H1 (cell line): ENCODE data around the gene PPP4R4. TPM values are rescaled to one million over a fixed set of nuclear protein-coding genes. Genes with fewer than 3 reads are reported as not detected.

Experiments used
- CTCF ChIA-PET: fragments of 300-600 bp; sonication (Branson Sonifier 250); formaldehyde crosslinking; loops from one replicate; lab custom pipeline; 2021; ENCODE audit not compliant: partially characterized antibody; lab: Charles Lee
- POLR2A ChIA-PET: fragments of 300-600 bp; sonication (Branson Sonifier 250); formaldehyde crosslinking; loops from one replicate; lab custom pipeline; 2021; ENCODE audit warnings: inconsistent platforms; ENCODE audit not compliant: partially characterized antibody; lab: Charles Lee
- DNase-seq, 2 experiments: peaks; one replicate each; pipeline versions ENCODE4 v3.0.0 to v3.0.0-alpha.2; 2010 to 2022; ENCODE audit warnings: low spot score in 2 of 2, low read depth in 1 of 2, mixed read lengths in 1 of 2
- FAIRE-seq: peaks from 2 replicates; lab custom pipeline; 2011; peaks lifted over from hg19 to GRCh38; lab: Jason Lieb, UNC
- H2AFZ ChIP-seq: 2 replicates; pipeline ENCODE4 v1.8.1; 2012; ENCODE audit warnings: low read length, inconsistent platforms
- H2AK5ac ChIP-seq: 2 replicates; pipeline ENCODE4 v1.6.1; 2013; ENCODE audit warnings: low read depth, low read length
- H2BK120ac ChIP-seq: replicated peaks from 2 replicates; pipeline ENCODE3; 2013; ENCODE audit warnings: low read depth, low read length, inconsistent platforms
- H2BK12ac ChIP-seq: 2 replicates; pipeline ENCODE4 v1.6.1; 2013; ENCODE audit warnings: low read depth, low read length
- H2BK15ac ChIP-seq: 2 replicates; pipeline ENCODE4 v1.6.1; 2013; ENCODE audit warnings: low read length
- H2BK20ac ChIP-seq: 2 replicates; pipeline ENCODE4 v1.6.1; 2013; ENCODE audit warnings: low read length
- H2BK5ac ChIP-seq: 2 replicates; pipeline ENCODE4 v1.6.1; 2013; ENCODE audit warnings: low read depth, low read length
- H3K14ac ChIP-seq: 2 replicates; pipeline ENCODE4 v1.6.1; 2013; ENCODE audit warnings: inconsistent platforms; ENCODE audit not compliant: insufficient read length
- H3K18ac ChIP-seq: 2 replicates; pipeline ENCODE4 v1.6.1; 2013; ENCODE audit warnings: low read length; ENCODE audit errors: extremely low read depth
- H3K23ac ChIP-seq: 2 replicates; pipeline ENCODE4 v1.6.1; 2013; ENCODE audit warnings: inconsistent platforms; ENCODE audit not compliant: insufficient read length
- H3K23me2 ChIP-seq: 2 replicates; pipeline ENCODE4 v1.6.1; 2013; ENCODE audit warnings: low read depth, low read length
- H3K27ac ChIP-seq: 2 replicates; pipeline ENCODE4 v1.6.1; 2011; ENCODE audit warnings: low read depth, low read length, inconsistent platforms
- H3K27me3 ChIP-seq, 4 experiments: replicated peaks in 1 of 4; 1 replicate in 1 of 4; 2 replicates in 3 of 4; pipeline versions ENCODE4 v1.6.1 to v1.8.1; 2011 to 2013; ENCODE audit warnings: low read length in 3 of 4, mild to moderate bottlenecking in 3 of 4, inconsistent platforms in 2 of 4, mixed read lengths in 2 of 4, moderate library complexity in 1 of 4; ENCODE audit not compliant: control insufficient read depth in 3 of 4, insufficient read depth in 3 of 4; ENCODE audit errors: extremely low read depth in 1 of 4
- H3K36me3 ChIP-seq, 4 experiments: 2 replicates each; pipeline versions ENCODE4 v1.6.1 to v1.8.1; 2011 to 2013; ENCODE audit warnings: mild to moderate bottlenecking in 4 of 4, low read length in 3 of 4, moderate library complexity in 2 of 4, control low read depth in 1 of 4, inconsistent platforms in 1 of 4; ENCODE audit not compliant: insufficient read depth in 4 of 4, control insufficient read depth in 2 of 4
- H3K4ac ChIP-seq: replicated peaks from 2 replicates; pipeline ENCODE3; 2013; ENCODE audit warnings: low read length, low read depth, mixed read lengths, inconsistent platforms; ENCODE audit not compliant: insufficient read length
- H3K4me1 ChIP-seq, 4 experiments: replicated peaks in 1 of 4; 1 replicate in 1 of 4; 2 replicates in 3 of 4; pipeline versions ENCODE4 v1.6.1 to v1.8.1; 2011 to 2013; ENCODE audit warnings: low read length in 3 of 4, inconsistent platforms in 2 of 4, mixed read lengths in 1 of 4; ENCODE audit not compliant: insufficient read depth in 4 of 4, control insufficient read depth in 3 of 4
- H3K4me2 ChIP-seq, 2 experiments: 2 replicates each; pipeline versions ENCODE4 v1.6.1 to v1.8.1; 2011 to 2013; ENCODE audit warnings: low read depth in 2 of 2, low read length in 2 of 2, control low read depth in 1 of 2, inconsistent platforms in 1 of 2, mild to moderate bottlenecking in 1 of 2; ENCODE audit not compliant: insufficient read depth in 1 of 2
- H3K4me3 ChIP-seq, 4 experiments: fragments of 200-600, 300-600 bp in 1 of 4; sonication (generic), shearing (Covaris generic), sonication (Bioruptor Twin) in 1 of 4; 2 replicates each; pipeline versions ENCODE4 v1.5.1 to v1.8.1; 2011 to 2016; ENCODE audit warnings: low read length in 4 of 4, low read depth in 3 of 4, control low read depth in 2 of 4, inconsistent platforms in 2 of 4, mild to moderate bottlenecking in 2 of 4, mixed read lengths in 1 of 4, moderate library complexity in 1 of 4; ENCODE audit not compliant: insufficient read depth in 2 of 4; ENCODE audit errors: extremely low read depth in 1 of 4
- H3K56ac ChIP-seq: replicated peaks from 2 replicates; pipeline ENCODE3; 2013; ENCODE audit warnings: low read depth, mild to moderate bottlenecking, mixed read lengths, low read length, inconsistent platforms; ENCODE audit not compliant: insufficient read length
- H3K79me1 ChIP-seq: 2 replicates; pipeline ENCODE4 v1.6.1; 2013; ENCODE audit warnings: low read depth, low read length, control low read depth
- H3K79me2 ChIP-seq, 2 experiments: 2 replicates each; pipeline versions ENCODE4 v1.6.1 to v1.8.1; 2012 to 2013; ENCODE audit warnings: low read length in 2 of 2, mild to moderate bottlenecking in 2 of 2, inconsistent platforms in 1 of 2; ENCODE audit not compliant: insufficient read depth in 2 of 2, control insufficient read depth in 1 of 2
- H3K9ac ChIP-seq, 4 experiments: replicated peaks in 1 of 4; 1 replicate in 1 of 4; 2 replicates in 3 of 4; pipeline versions ENCODE4 v1.6.1 to v1.8.1; 2011 to 2013; ENCODE audit warnings: low read depth in 3 of 4, low read length in 3 of 4, control low read depth in 2 of 4, mild to moderate bottlenecking in 2 of 4, moderate library complexity in 2 of 4, inconsistent platforms in 1 of 4; ENCODE audit errors: extremely low read depth in 1 of 4
- H3K9me3 ChIP-seq, 2 experiments: 2 replicates each; pipeline versions ENCODE4 v1.6.1 to v1.8.1; 2012 to 2013; ENCODE audit warnings: mild to moderate bottlenecking in 2 of 2, moderate library complexity in 2 of 2, control low read depth in 1 of 2, inconsistent platforms in 1 of 2, low read depth in 1 of 2, low read length in 1 of 2, mixed read lengths in 1 of 2; ENCODE audit not compliant: insufficient read depth in 2 of 2
- H4K20me1 ChIP-seq, 2 experiments: replicated peaks in 1 of 2; 2 replicates each; pipeline versions ENCODE3 to v1.8.1; 2011 to 2013; ENCODE audit warnings: inconsistent platforms in 2 of 2, low read length in 2 of 2, mild to moderate bottlenecking in 1 of 2; ENCODE audit not compliant: insufficient read depth in 2 of 2, control insufficient read depth in 1 of 2
- H4K5ac ChIP-seq: 2 replicates; pipeline ENCODE4 v1.6.1; 2013; ENCODE audit warnings: low read length, low read depth, mixed read lengths, inconsistent platforms; ENCODE audit not compliant: insufficient read length
- H4K8ac ChIP-seq: 2 replicates; pipeline ENCODE4 v1.8.0; 2013; ENCODE audit warnings: mild to moderate bottlenecking, moderate library complexity, low read length, inconsistent platforms; ENCODE audit not compliant: insufficient read depth; ENCODE audit errors: extremely low read depth
- H4K91ac ChIP-seq: replicated peaks from 2 replicates; pipeline ENCODE3; 2013; ENCODE audit warnings: low read length, mixed read lengths, inconsistent platforms; ENCODE audit not compliant: insufficient read length
- CBX8 ChIP-seq: fragments of 300-800, 300-1000 bp; sonication (generic); IDR thresholded peaks from 2 replicates; pipeline ENCODE4 v1.7.1; 2016; ENCODE audit warnings: low read depth, low read length, borderline replicate concordance
- EP300 ChIP-seq, 2 experiments: IDR thresholded peaks; 1 replicate in 1 of 2; 2 replicates in 1 of 2; pipeline ENCODE4 v1.6.1; 2011 to 2012; ENCODE audit warnings: low read depth in 2 of 2, low read length in 2 of 2, mild to moderate bottlenecking in 2 of 2, borderline replicate concordance in 1 of 2, inconsistent platforms in 1 of 2, moderate library complexity in 1 of 2
- GABPA ChIP-seq: IDR thresholded peaks from 2 replicates; pipeline ENCODE4 v1.6.1; 2011; ENCODE audit warnings: mild to moderate bottlenecking, low read length, moderate library complexity, borderline replicate concordance; ENCODE audit not compliant: insufficient read depth
- JUND ChIP-seq: IDR thresholded peaks from 2 replicates; pipeline ENCODE4 v1.6.1; 2011; ENCODE audit warnings: mild to moderate bottlenecking, improper control_type of control experiment, low read length
- PHF8 ChIP-seq: fragments of 200-600 bp; sonication (generic); conservative IDR thresholded peaks from 2 replicates; pipeline ENCODE4 v1.7.1; 2012; ENCODE audit warnings: low read depth, mild to moderate bottlenecking, inconsistent platforms, low read length, moderate library complexity
- SIRT6 ChIP-seq: IDR thresholded peaks from one replicate; pipeline ENCODE4 v1.7.1; 2012; ENCODE audit warnings: low read length, inconsistent platforms
- WGBS, 2 experiments: shearing (Covaris generic) in 1 of 2; methylation state at CpG; one replicate each; pipeline versions ENCODE4 v1.1.6 to v1.1.7; 2013 to 2015; ENCODE audit warnings: low lambda C conversion rate in 2 of 2, mixed read lengths in 2 of 2, inconsistent platforms in 1 of 2, low coverage in 1 of 2, missing lambda C conversion rate in 1 of 2; ENCODE audit not compliant: insufficient replicate concordance in 2 of 2, insufficient coverage in 1 of 2, insufficient read length in 1 of 2; ENCODE audit errors: extremely low coverage in 1 of 2, missing lambda C conversion rate in 1 of 2; 5-methylcytosine and 5-hydroxymethylcytosine counted together
- polyA plus RNA-seq, 7 experiments: library from polyadenylated mRNA; depleted of rRNA in 3 of 7; stranded (reverse) in 5 of 7; unstranded in 2 of 7; fragments of >200 nt in 5 of 7; fragments of 200-250 nt in 2 of 7; gene quantifications; 1 replicate in 5 of 7; 2 replicates in 1 of 7; 4 replicates in 1 of 7; pipeline versions ENCODE4 v1.2.1 to v1.2.3, GENCODE V29; 2011 to 2013; ENCODE audit warnings: missing spikeins in 2 of 7, mixed read lengths in 2 of 7
- total RNA-seq: library from RNA; stranded (reverse); fragmentation: NEBNext Ultra II Directional; extraction: Animal tissue kit (Norgen Biotek cat#: 25700); gene quantifications from 2 replicates; pipeline ENCODE4 v1.2.1, GENCODE V29; 2021
- TF ChIP-seq, protein P1 (sequence below): IDR thresholded peaks from 2 replicates; pipeline ENCODE4 v1.6.1; 2012; ENCODE audit warnings: inconsistent platforms
- TF ChIP-seq, protein P2 (sequence below): IDR thresholded peaks from 2 replicates; pipeline ENCODE4 v1.6.1; 2012; ENCODE audit warnings: inconsistent platforms
- TF ChIP-seq, protein P3 (sequence below): IDR thresholded peaks from 2 replicates; pipeline ENCODE4 v1.6.1; 2011; ENCODE audit warnings: low read length, improper control_type of control experiment

The PPP4R4 gene
- total and polyA plus RNA-seq, 2 of the 8 experiments (the other 6 are each of a cell fraction or from before 2014, with no cell fraction given): 3.3 to 9.6 TPM

DNA sequence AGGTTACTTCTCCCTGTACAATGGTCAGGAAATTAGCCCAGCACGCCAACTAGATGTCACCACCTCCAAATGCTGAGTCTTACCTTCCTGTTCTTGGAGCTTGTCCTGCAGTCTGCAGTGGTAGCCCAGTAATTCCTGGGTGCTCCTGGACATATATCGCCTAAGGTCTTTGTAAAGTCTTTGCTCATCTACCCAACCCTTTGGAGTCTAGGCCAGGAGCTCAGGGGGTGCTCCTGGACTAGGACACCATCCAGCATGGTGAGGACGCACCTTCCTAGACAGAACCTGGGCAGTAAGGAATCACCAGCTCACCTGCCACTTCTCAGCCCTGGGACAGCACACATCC lies 118.4 kb downstream of the PPP4R4 start:
- H4K91ac ChIP-seq: no peak overlapping the region
- no peak overlapping the region for H3K23ac ChIP-seq
- no peak overlapping the region for H3K27ac ChIP-seq
- no peak overlapping the region for H3K4me3 ChIP-seq
- H3K4me1 ChIP-seq: peaks cover 0 to 7% (median 2%) of the 10 kb centered on the region in 4 experiments; a peak in 3 of 7 replicates
- ChIA-PET CTCF (interaction anchor here (1.1 to 1.6 kb wide), 4 partner anchors 15 to 352 kb away, joined by 3 to 7 read pairs (median 3); no protein-coding TSS in a partner anchor), POLR2A (no interaction called here)
- H4K8ac ChIP-seq: no peak overlapping the region
- H3K9ac ChIP-seq: no peak overlapping the region
- no peak overlapping the region for H2AFZ ChIP-seq
- H3K9me3 ChIP-seq: no peaks in the 10 kb centered on the region; a peak in 1 of 4 replicates
- no peak overlapping the region for H2BK120ac ChIP-seq
- no peak overlapping the region for H2BK5ac ChIP-seq
- FAIRE-seq: no peak
- no peak overlapping the region for H3K56ac ChIP-seq
- no peak overlapping the region for H2BK20ac ChIP-seq
- no peaks in the 10 kb centered on the region; a peak in 1 of 7 replicates for H3K27me3 ChIP-seq
- no peak overlapping the region for H3K14ac ChIP-seq
- no peaks in the 10 kb centered on the region for H3K79me2 ChIP-seq
- 92% methylated on average over 3 of the region's 3 CpGs; no CpG with 5 or more reads in 1 of the 2 experiments for WGBS, 2 experiments
- no peak overlapping the region for H3K4me2 ChIP-seq
- H3K36me3 ChIP-seq: no peaks in the 10 kb centered on the region
- H4K5ac ChIP-seq: no peak overlapping the region
- DNase-seq: peak in 1 of 2 experiments; percentile 35
- no peaks in the 10 kb centered on the region for H3K79me1 ChIP-seq
- H3K4ac ChIP-seq: no peak overlapping the region
- H3K23me2 ChIP-seq: no peaks in the 10 kb centered on the region
- no peak overlapping the region for H2AK5ac ChIP-seq
- H4K20me1 ChIP-seq: no peaks in the 10 kb centered on the region
- no peak overlapping the region for H2BK15ac ChIP-seq
- H3K18ac ChIP-seq: no peak overlapping the region
- no peak overlapping the region for H2BK12ac ChIP-seq
- TF ChIP-seq CBX8 (no peak), PHF8 (no peak), SIRT6 (no peak), EP300 (IDR thresholded peaks at IDR 0.05; ENCODE audit: borderline replicate concordance in 1 of 2, low read depth in 2 of 2, low read length in 2 of 2) (no peak), JUND (no peak), GABPA (no peak)
- TF ChIP-seq, protein P1, sequence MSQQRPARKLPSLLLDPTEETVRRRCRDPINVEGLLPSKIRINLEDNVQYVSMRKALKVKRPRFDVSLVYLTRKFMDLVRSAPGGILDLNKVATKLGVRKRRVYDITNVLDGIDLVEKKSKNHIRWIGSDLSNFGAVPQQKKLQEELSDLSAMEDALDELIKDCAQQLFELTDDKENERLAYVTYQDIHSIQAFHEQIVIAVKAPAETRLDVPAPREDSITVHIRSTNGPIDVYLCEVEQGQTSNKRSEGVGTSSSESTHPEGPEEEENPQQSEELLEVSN: no peak
- TF ChIP-seq, protein P2, sequence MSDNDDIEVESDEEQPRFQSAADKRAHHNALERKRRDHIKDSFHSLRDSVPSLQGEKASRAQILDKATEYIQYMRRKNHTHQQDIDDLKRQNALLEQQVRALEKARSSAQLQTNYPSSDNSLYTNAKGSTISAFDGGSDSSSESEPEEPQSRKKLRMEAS: no peak
- TF ChIP-seq, protein P3, sequence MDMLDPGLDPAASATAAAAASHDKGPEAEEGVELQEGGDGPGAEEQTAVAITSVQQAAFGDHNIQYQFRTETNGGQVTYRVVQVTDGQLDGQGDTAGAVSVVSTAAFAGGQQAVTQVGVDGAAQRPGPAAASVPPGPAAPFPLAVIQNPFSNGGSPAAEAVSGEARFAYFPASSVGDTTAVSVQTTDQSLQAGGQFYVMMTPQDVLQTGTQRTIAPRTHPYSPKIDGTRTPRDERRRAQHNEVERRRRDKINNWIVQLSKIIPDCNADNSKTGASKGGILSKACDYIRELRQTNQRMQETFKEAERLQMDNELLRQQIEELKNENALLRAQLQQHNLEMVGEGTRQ: no peak
